SJSA1 (cell line): Measurements from ENCODE around the gene CLN6. TPM values are rescaled to one million over a fixed set of nuclear protein-coding genes. Genes with fewer than 3 reads are reported as not detected.

Experiments
- DNase-seq, 2 experiments: peaks; one replicate each; pipeline ENCODE4 v3.0.0-alpha.2; 2015 to 2020; ENCODE audit warnings: low spot score in 2 of 2, low read depth in 1 of 2
- H3K27ac ChIP-seq: fragments of 250-450 bp; sonication (Bioruptor Pico); 2 replicates; pipeline ENCODE4 v1.5.1; 2020; ENCODE audit warnings: mild to moderate bottlenecking, moderate library complexity
- H3K27me3 ChIP-seq: fragments of 250-450 bp; sonication (Bioruptor Pico); replicated peaks from 2 replicates; pipeline ENCODE4 v1.5.1; 2020; ENCODE audit warnings: mild to moderate bottlenecking, moderate library complexity
- H3K36me3 ChIP-seq: fragments of 250-450 bp; sonication (Bioruptor Pico); 2 replicates; pipeline ENCODE4 v1.5.1; 2020; ENCODE audit warnings: mild to moderate bottlenecking
- H3K4me1 ChIP-seq: fragments of 250-450 bp; sonication (Bioruptor Pico); replicated peaks from 2 replicates; pipeline ENCODE4 v1.6.1; 2021; ENCODE audit warnings: mild to moderate bottlenecking
- H3K4me3 ChIP-seq: fragments of 250-450 bp; sonication (Bioruptor Pico); 2 replicates; pipeline ENCODE4 v1.5.1; 2020; ENCODE audit warnings: mild to moderate bottlenecking
- H3K9me3 ChIP-seq: fragments of 250-450 bp; sonication (Bioruptor Pico); replicated peaks from 2 replicates; pipeline ENCODE4 v1.5.1; 2020; ENCODE audit warnings: mild to moderate bottlenecking
- total RNA-seq: library from RNA; depleted of rRNA; stranded (reverse); fragments of >200 nt; shearing (Covaris generic); gene quantifications from 2 replicates; pipeline ENCODE4 v1.2.3, GENCODE V29; 2014; rRNA removed

Gene CLN6
- total RNA-seq = 12.4 and 30.3 TPM in 2 replicates

DNA sequence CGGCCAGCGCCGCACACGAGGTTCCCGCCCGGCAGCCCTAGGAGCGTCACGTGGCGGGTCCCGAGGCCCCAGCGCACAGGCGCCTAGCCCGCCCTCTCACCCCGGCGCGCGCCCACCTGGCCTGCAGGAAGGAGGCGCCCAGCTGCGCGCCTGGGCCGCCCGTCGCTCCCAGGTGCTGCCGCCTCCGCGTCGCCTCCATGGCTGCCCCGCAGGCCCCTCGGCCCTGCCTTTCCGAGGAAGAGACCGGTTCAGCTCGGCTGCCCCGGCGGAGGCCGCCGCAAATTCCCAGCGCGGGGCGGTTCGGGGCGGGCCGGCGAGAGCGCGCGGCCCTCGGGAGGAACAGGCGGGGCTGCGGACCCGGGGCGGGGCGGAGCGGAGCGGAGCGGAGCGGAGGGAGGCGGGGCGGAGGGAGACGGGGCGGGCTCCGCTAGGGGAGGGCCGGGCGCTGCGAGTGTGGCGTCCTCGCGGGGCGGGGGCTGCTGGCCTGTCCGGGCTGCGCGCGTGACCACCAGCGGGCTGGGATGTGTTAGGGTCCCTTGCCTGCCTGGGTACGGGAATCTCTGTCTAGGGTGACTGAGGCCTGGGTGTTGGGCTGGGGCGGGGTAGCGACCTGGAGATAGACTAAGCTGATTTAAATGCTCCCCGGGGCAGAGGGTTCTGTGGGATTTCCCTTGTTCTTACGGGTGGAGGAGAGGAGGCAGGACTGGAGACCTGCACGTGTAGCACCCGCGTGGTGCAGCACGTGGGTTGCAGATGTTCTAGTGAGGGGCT, at the start of gene CLN6:
TSS of gene CLN6 (minus strand) at position 343 of the 771 bp plus-strand sequence. CDS start at position 199, 144 bp downstream.
- Histone ChIP-seq H3K4me3 (peak within 1 kb of the TSS; percentile 97), H3K4me1 (peaks cover 32% of the 10 kb centered on the region), H3K36me3 (peaks cover 15% of the 10 kb centered on the region), H3K27ac (peak within 1 kb of the TSS; percentile 87), H3K9me3 (no peaks in the 10 kb centered on the region), H3K27me3 (no peaks in the 10 kb centered on the region)
- DNase-seq = peak; percentile 86 to 92

DNA sequence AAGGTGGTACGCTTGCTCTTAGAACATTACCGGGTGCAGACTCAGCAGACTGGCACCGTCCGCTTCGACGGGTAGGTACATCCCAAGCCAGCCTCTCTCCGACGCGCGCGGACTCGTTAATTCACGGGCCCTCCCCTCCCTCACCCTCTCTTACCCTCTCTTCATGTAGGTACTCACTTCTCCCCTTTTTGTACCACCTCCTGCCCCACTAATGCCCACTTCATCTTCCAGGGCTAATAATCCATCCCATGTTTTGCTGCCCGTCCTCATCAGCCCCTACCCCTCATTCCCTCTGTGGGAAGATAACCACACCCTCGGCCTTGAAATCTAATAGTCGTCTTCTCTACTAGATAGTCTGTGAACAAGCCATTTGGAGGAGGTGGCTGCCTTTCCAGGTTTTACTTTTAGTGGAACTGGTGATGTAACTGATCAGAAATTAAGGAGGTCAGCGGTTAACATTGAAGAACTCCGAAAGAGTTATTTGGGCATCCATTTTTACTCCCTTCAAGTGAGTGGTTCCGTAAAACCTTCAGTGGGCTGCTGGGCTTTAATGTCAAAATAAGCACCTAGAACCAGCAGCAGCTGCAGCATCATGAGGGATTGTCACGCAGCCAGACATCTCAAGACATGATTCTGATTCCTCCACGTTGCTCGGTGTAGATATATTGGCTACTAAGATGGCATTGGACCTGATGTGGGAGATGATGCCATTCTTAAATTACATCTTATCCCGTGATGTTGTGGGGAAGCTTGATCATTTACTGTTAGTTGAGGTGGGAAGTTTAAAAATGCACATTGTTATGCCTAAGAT, 49.3 kb upstream of the CLN6 start:
- Histone ChIP-seq H3K4me3 (peak overlapping the region; percentile 93), H3K27me3 (no peaks in the 10 kb centered on the region), H3K4me1 (peaks cover 40% of the 10 kb centered on the region), H3K9me3 (no peaks in the 10 kb centered on the region), H3K27ac (peak overlapping the region; percentile 87), H3K36me3 (peaks cover 31% of the 10 kb centered on the region)
- no peak for DNase-seq

DNA sequence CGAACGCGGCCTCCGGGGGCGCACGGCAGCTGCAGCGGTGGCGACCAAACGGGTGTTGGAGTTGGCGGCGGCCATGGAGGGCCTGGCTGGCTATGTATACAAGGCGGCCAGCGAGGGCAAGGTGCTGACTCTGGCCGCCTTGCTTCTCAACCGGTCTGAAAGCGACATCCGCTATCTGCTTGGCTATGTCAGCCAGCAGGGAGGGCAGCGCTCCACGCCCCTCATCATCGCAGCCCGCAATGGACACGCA, 48.7 kb upstream of the CLN6 start:
- Histone ChIP-seq H3K9me3 (no peaks in the 10 kb centered on the region), H3K36me3 (peaks cover 31% of the 10 kb centered on the region), H3K27me3 (no peaks in the 10 kb centered on the region), H3K4me3 (peak overlapping the region; percentile 93), H3K27ac (peak overlapping the region; percentile 87), H3K4me1 (peaks cover 44% of the 10 kb centered on the region)
- DNase-seq = peak in 1 of 2 experiments; percentile 71

DNA sequence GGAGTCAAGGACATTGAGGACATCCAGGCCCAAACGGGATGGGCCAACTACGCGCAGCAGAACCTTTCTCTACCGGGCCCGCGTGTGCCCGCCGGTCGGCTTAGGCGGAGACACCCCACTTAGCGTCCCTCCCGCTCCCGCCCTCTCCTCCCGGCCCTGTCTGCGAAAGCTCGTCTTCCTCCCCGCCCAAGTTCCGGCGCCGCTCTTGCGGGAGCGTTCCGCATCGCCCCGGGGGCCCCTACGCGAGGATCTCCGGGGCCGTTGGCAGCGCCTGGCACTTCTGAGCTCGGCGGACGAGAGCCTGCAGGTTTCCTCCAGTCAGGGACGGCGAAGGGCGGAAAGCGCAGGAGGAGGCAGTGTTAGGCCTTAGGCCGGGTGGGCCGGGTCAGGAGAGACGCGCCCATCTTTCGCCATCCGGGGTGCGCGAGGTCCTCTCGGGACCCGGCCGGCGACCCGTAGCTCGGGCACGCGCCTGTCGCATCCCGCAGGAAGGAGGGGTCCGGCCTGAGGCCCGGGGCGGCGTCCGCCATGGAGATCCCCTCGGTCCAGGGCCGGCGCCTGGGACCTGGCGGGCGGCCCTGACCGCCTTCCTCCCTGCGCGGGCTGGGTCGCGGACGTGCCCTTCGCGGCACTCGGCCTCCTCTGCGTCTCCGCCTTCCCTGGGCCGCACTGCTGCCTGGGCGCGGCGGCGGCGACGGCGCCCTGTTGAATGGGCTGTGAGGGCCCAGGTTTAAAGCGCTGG, 48.2 kb upstream of the CLN6 start, which contains the start of gene FEM1B:
TSS of gene FEM1B (plus strand) at position 143 of the 742 bp plus-strand sequence. CDS start 673 bp downstream, outside the sequence.
- Histone ChIP-seq H3K27ac (peak within 1 kb of the TSS; percentile 87), H3K9me3 (no peaks in the 10 kb centered on the region), H3K4me1 (peaks cover 49% of the 10 kb centered on the region), H3K27me3 (no peaks in the 10 kb centered on the region), H3K36me3 (peaks cover 31% of the 10 kb centered on the region), H3K4me3 (peak within 1 kb of the TSS; percentile 93)
- DNase-seq = peak; percentile 93 to 98

DNA sequence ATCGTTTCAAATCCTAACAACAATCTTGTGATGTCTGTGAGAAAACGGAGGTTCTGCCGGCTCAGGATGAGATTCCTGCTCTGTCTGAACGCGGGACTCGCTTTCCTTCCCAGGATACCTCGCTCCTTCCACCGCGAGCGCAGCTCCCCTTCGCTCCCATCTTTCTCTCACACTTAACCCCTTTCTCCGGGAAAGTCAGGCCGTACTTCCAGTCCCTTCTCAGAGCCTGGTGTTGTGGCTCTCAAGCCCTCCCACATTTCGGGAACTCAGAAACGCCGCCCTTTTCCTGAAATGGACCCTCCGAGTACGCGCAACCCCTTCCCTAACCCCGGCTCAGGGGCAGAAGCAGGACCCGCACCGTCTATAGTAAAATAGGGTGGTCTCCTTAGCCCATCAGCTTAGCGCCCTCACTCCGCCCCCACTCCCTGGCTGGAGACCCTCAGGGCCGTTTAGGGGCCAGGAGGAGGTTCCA, 47.6 kb upstream of the CLN6 start:
- Histone ChIP-seq H3K4me3 (peak overlapping the region; percentile 93), H3K36me3 (peaks cover 31% of the 10 kb centered on the region), H3K27ac (peak overlapping the region; percentile 87), H3K9me3 (no peaks in the 10 kb centered on the region), H3K4me1 (peaks cover 54% of the 10 kb centered on the region), H3K27me3 (no peaks in the 10 kb centered on the region)
- DNase-seq = peak in 1 of 2 experiments; percentile 54

DNA sequence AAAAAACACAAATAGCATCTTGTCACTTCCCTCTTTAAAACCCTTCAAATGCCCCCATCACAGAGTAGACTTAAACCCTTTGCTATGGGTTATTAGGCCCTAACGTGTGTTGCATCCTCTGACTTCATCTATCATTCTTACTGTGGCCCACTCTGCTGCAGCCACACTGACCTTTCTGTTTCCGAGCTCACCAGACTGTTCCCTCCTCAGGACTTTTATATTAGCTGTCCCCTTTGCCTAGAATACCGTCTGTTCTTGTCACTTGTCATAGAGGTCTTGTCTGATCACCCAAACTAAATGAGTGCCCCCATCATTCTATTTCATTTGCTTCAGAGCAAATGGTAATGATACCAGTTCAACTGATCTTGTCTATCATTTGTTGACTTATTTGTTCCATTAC, 47.1 kb upstream of the CLN6 start:
- Histone ChIP-seq H3K27ac (peak overlapping the region; percentile 87), H3K27me3 (no peaks in the 10 kb centered on the region), H3K4me3 (peak overlapping the region; percentile 93), H3K36me3 (peaks cover 31% of the 10 kb centered on the region), H3K9me3 (no peaks in the 10 kb centered on the region), H3K4me1 (peaks cover 54% of the 10 kb centered on the region)
- DNase-seq = no peak

DNA sequence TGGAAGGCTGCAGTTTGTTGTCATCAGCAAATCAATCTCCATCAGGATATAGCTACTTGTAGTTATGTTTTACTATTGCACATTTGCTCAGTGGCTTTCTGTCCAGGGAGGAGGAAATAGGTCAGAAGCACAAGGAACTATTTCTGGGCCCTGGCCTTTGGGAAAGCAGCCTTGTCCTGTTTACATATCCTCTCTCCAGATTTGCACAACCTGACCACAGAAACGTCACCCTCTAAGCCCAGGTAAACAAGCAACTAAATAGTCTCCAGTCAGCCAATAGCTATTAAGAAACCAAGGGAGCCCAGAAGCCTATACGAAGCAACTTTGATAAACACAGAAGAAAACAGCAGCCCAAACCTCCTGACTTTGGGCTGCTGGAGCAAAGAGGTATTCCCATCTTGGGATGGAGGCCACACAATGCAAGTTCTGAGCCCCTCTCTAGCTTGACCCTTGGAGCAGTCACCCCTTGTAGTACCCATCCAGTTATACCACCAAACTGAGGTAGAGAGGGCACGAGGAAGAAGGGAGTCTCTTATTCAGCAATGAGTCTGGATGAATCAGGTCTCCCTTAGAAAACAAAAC, 45.7 kb upstream of the CLN6 start:
- H3K4me1 ChIP-seq = peaks cover 47% of the 10 kb centered on the region
- no peak for DNase-seq

DNA sequence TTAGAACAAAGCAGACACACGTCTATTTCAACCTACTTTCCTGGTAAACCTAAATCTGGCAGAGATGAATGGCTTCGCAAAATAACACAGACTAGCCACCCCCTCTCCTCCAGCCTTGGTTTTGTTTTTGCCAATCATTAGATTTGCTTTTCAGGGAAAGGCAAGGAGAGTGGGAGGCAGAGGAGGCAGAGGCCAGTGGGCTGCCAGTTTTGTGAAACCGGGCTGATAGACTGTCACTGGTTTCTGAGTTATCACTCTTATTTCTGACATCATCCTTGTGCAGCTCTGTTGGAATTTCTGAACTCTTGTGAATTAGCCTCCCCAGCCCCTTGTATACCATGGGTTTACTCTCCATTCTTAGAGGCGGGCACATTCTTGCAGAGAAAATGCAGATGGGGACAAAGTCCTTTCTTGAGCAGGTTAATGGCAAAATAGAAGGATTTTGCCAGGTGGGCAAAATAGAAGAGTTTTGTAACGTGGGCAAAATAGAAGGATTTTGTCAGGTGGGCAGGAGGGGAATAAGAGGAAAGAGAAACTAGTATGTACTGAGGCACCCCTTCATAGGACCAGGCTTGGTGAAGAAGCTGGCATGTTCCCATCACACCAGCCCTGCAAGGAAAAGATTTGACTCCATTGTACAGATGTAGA, 44.8 kb upstream of the CLN6 start:
- Histone ChIP-seq H3K27me3 (no peaks in the 10 kb centered on the region), H3K4me3 (no peak overlapping the region), H3K36me3 (peaks cover 12% of the 10 kb centered on the region), H3K4me1 (peaks cover 39% of the 10 kb centered on the region), H3K9me3 (no peaks in the 10 kb centered on the region), H3K27ac (no peak overlapping the region)
- no peak for DNase-seq

More for the DNA sequence above, 45.7 kb upstream of the CLN6 start:
- Histone ChIP-seq H3K36me3 (peaks cover 21% of the 10 kb centered on the region), H3K27me3 (no peaks in the 10 kb centered on the region), H3K9me3 (no peaks in the 10 kb centered on the region), H3K27ac (no peak overlapping the region), H3K4me3 (no peak overlapping the region)

DNA sequence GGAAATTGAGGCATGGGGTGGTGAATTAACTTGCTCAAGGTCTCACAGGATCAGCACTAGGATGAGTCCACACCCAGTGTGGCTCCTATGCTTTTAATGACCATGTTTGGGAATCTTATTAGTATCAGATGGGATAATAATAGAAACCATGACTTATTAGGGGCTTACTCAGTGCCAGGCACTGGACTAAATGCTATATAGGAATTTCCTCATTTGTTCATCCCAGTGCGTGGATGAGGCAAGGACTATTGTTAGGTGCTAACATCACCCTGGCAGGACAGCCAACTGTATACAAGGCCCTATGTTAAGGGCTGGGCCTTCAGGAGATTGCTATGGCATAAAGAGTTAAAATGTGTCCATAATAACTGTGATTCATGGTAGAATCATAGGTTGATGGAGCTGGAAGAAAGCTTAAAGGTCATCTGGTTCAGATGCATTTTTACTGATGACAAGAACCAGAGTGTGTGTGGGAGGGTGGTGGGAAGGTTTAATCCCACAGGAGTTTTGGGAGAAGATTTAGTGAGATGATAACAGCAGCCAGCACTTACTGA, 43.3 kb upstream of the CLN6 start:
- peaks cover 39% of the 10 kb centered on the region for H3K4me1 ChIP-seq
- peaks cover 2% of the 10 kb centered on the region for H3K36me3 ChIP-seq
- peak in 1 of 2 experiments; percentile 15 for DNase-seq
- peak overlapping the region; percentile 46; the same call in 1 of the 2 replicates for H3K27ac ChIP-seq
- no peaks in the 10 kb centered on the region for H3K27me3 ChIP-seq
- H3K9me3 ChIP-seq = no peaks in the 10 kb centered on the region
- H3K4me3 ChIP-seq = no peak overlapping the region

DNA sequence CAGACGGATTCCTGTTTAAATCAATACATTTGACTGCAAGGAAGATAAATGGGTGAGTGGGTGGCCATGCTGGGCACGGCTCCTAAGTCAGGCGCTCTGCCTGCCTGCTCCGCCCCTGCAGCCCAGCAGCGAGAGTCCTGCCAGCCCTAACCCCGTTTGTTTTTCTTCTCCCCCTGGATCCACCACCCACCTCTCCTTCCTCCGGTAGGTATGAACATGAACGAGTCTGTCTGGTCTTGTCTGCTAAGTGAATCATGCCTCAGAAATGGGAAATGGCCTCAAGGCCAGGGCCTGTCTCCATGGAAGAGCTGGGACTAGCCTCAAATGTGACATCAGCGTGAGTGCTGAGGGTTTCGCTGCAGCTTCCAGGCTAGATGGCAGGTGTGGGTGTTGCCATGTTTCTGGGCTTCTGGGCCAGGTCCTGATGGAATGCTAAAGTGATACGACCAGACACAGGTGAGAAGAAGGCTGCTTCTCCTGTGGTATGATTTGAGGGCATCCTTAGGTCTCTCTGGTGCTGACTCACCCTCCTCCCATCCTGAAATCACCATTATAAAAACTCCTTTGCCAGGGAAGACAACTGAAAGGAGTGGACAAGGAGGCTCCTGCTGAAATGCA, 42.4 kb upstream of the CLN6 start:
- peak; percentile 60 to 67 for DNase-seq
- no peak overlapping the region for H3K4me3 ChIP-seq
- H3K4me1 ChIP-seq = peaks cover 35% of the 10 kb centered on the region
- H3K27me3 ChIP-seq = no peaks in the 10 kb centered on the region
- H3K27ac ChIP-seq = peak overlapping the region; percentile 46
- no peaks in the 10 kb centered on the region for H3K9me3 ChIP-seq
- H3K36me3 ChIP-seq = no peaks in the 10 kb centered on the region

DNA sequence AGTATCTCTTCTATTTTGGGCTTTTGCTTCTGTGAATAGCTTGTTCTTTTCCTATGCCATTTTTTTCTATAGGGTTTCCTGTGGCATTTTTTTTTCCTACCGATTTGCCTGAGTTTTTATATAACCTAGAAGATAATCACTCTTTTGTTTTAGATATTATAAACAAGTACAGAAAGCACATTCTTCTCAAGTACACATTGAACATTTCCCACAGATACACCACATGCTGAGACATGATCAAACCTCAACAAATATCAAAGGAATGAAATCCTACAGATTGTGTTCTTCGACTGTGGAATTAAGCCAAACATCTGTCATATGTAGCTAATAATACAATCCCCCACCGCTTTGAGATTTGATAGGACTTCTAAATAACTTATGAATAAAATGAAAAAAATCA, 38.9 kb upstream of the CLN6 start:
- Histone ChIP-seq H3K27me3 (peaks cover 13% of the 10 kb centered on the region), H3K27ac (no peak overlapping the region), H3K4me1 (peaks cover 25% of the 10 kb centered on the region), H3K4me3 (no peak overlapping the region), H3K36me3 (no peaks in the 10 kb centered on the region), H3K9me3 (no peaks in the 10 kb centered on the region)
- DNase-seq = no peak

DNA sequence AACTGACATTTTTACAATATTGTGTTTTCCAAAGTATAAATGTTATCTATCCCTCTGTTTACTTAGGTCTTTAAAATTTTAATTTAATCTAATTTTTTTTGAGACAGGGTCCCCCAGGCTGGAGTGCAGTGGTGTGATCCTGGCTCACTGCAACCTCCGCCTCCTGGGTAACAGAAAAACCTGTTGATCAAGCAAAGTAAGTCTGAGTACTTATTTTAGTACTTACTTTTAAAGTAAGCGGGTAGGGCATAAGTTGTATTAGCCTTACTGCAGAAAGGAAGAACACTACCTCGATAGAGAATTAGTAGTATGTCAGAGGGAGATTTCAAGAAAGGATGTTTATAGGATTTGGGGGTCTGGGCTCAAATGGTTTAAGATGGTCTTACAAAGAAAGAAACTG, 36.1 kb upstream of the CLN6 start:
- no peak for DNase-seq
- Histone ChIP-seq H3K9me3 (no peaks in the 10 kb centered on the region), H3K4me1 (no peaks in the 10 kb centered on the region), H3K27me3 (peaks cover 16% of the 10 kb centered on the region), H3K4me3 (no peak overlapping the region), H3K36me3 (no peaks in the 10 kb centered on the region), H3K27ac (no peak overlapping the region)
